HCT116 (cell line): ENCODE results near the gene MMP15.

Experiments used
- CEBPB ChIP-seq: IDR thresholded peaks from 2 replicates; pipeline ENCODE4 v1.6.1; 2012; ENCODE audit warnings: low read depth
- CTCF ChIP-seq, 3 experiments: fragments of 200-600 bp in 1 of 3; sonication (generic) in 1 of 3; IDR thresholded peaks in 2 of 3; conservative IDR thresholded peaks in 1 of 3; 2 replicates each; pipeline ENCODE4 v1.5.1; 2012 to 2017; ENCODE audit warnings: low read depth in 2 of 3, low read length in 2 of 3, antibody characterized with exemption in 1 of 3, borderline replicate concordance in 1 of 3, control low read depth in 1 of 3, mild to moderate bottlenecking in 1 of 3, mixed read lengths in 1 of 3, mixed run types in 1 of 3, moderate library complexity in 1 of 3; ENCODE audit not compliant: insufficient read depth in 1 of 3
- EZH2 ChIP-seq: fragments of 200-600 bp; sonication (generic); IDR thresholded peaks from 2 replicates; pipeline ENCODE4 v1.6.1; 2017; ENCODE audit warnings: antibody characterized with exemption, mixed run types
- EZH2phosphoT487 ChIP-seq: fragments of 200-600 bp; IDR thresholded peaks from 2 replicates; pipeline ENCODE4 v1.6.1; 2018; ENCODE audit warnings: antibody characterized with exemption, borderline replicate concordance
- POLR2A ChIP-seq: IDR thresholded peaks from 2 replicates; pipeline ENCODE4 v1.7.0; 2011; ENCODE audit warnings: borderline replicate concordance; ENCODE audit not compliant: insufficient read depth, insufficient read length; ENCODE audit errors: extremely low read depth
- POLR2AphosphoS5 ChIP-seq: IDR thresholded peaks from 2 replicates; pipeline ENCODE4 v1.6.1; 2011; ENCODE audit warnings: mild to moderate bottlenecking, low read depth, low read length, moderate library complexity
- SIN3A ChIP-seq: IDR thresholded peaks from 2 replicates; pipeline ENCODE4 v1.6.1; 2012; ENCODE audit warnings: low read depth
- SP1 ChIP-seq: IDR thresholded peaks from 2 replicates; pipeline ENCODE4 v1.6.1; 2012; ENCODE audit warnings: low read depth
- SRF ChIP-seq: IDR thresholded peaks from 2 replicates; pipeline ENCODE4 v1.6.1; 2012; ENCODE audit warnings: low read depth
- YY1 ChIP-seq: IDR thresholded peaks from 2 replicates; pipeline ENCODE4 v1.6.1; 2011; ENCODE audit warnings: low read length, low read depth, moderate library complexity, mild to moderate bottlenecking; ENCODE audit not compliant: insufficient replicate concordance; ENCODE audit errors: extremely low read depth
- ZNF274 ChIP-seq: fragments of 200-500 bp; sonication (Bioruptor generic); IDR thresholded peaks from 2 replicates; pipeline ENCODE4 v1.6.1; 2014; ENCODE audit warnings: mild to moderate bottlenecking, low read depth, low read length, inconsistent platforms

DNA sequence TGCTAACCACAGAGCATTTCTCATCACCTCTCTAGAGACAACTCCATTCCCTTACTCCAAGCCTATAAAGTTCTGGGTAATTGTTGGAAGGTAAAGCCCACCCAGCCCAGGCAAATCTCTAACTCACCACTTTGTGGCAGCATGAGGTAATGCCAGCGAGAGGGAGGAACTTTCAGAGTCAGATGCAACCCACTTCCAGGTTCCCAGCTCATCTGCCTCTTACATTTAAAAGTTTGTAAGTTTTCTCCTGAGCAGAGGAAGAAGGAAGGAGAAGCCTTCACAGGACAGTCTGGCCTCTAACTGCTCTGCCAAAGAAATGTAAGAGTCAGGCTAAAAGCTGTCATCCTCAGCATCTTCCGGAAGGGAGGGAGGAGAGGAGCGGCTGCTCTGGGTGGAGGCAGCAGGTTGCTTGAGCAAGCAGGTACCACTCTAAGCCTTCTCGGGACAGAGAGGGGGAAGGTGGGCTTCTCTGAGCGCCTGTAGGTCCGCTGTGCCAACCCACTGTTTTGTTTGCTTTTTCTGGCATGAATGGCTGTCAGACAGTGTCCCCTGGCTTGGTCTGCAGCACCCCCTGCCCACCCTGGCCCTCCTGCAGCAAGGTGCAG, 26.1 kb upstream of the MMP15 start:
- no peak for TF ChIP-seq ZNF274
- no peak for TF ChIP-seq CTCF (IDR thresholded peaks at IDR 0.05 in 2 of 3, conservative IDR thresholded peaks at IDR 0.05 in 1 of 3; ENCODE audit: borderline replicate concordance in 1 of 3, insufficient read depth in 1 of 3, low read depth in 2 of 3, low read length in 2 of 3)
- no peak for TF ChIP-seq SIN3A
- no peak for TF ChIP-seq SP1
- TF ChIP-seq CEBPB: no peak
- TF ChIP-seq POLR2A: no peak
- TF ChIP-seq YY1: no peak
- TF ChIP-seq EZH2: no peak
- TF ChIP-seq EZH2phosphoT487: no peak
- TF ChIP-seq SRF: no peak
- no peak for TF ChIP-seq POLR2AphosphoS5
